Gastrocnemius medialis (tissue), 4 donors: ENCODE measurements around the gene APEX1.

Source experiments
- POLR2A ChIP-seq, 2 donors: fragments of 450-650 bp; IDR thresholded peaks; one replicate each; pipeline ENCODE4 v1.6.1; 2017; ENCODE audit warnings: antibody characterized with exemption in 2 of 2, mild to moderate bottlenecking in 2 of 2, moderate library complexity in 2 of 2
- TF ChIP-seq, protein P1 (sequence below), 5 experiments: fragments of 450-650 bp in 3 of 5; fragments of 200-600 bp in 2 of 5; sonication (generic) in 2 of 5; IDR thresholded peaks in 4 of 5; conservative IDR thresholded peaks in 1 of 5; 1 replicate in 4 of 5; 2 replicates in 1 of 5; pipeline ENCODE4 v1.5.1; 2016 to 2019; ENCODE audit warnings: antibody characterized with exemption in 5 of 5, mild to moderate bottlenecking in 3 of 5, moderate library complexity in 3 of 5

DNA sequence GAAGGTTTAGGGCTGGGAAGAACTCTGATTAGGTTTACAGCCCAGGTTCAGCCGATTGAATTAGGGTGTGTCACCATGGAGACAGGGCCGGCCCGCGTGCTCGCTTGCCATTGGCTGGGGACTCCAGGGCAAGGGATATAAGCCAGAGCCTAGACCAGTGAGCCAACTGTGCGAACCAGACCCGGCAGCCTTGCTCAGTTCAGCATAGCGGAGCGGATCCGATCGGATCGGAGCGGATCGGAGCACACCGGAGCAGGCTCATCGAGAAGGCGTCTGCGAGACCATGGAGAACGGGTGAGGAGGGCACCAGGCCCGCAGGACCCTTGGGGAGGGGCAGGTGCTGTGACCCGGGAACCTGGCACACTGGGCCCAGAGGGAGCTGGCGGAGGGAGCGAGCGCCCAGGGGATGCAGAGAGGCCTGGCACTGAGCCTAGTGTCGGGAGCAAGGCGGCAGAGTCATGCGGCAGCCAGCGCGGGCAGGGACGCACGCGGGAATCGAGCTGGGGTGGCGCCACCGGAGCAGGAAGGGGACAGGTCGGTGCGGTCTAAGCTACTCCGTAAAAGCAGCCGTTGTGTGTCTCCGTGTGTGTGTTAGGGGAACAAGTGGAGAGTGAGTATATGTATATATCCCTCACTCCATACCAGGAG is 14.3 kb downstream of the APEX1 start, which contains the start of gene PNP:
- TF ChIP-seq, protein P1, sequence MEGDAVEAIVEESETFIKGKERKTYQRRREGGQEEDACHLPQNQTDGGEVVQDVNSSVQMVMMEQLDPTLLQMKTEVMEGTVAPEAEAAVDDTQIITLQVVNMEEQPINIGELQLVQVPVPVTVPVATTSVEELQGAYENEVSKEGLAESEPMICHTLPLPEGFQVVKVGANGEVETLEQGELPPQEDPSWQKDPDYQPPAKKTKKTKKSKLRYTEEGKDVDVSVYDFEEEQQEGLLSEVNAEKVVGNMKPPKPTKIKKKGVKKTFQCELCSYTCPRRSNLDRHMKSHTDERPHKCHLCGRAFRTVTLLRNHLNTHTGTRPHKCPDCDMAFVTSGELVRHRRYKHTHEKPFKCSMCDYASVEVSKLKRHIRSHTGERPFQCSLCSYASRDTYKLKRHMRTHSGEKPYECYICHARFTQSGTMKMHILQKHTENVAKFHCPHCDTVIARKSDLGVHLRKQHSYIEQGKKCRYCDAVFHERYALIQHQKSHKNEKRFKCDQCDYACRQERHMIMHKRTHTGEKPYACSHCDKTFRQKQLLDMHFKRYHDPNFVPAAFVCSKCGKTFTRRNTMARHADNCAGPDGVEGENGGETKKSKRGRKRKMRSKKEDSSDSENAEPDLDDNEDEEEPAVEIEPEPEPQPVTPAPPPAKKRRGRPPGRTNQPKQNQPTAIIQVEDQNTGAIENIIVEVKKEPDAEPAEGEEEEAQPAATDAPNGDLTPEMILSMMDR (IDR thresholded peaks at IDR 0.05 in 4 of 5, conservative IDR thresholded peaks at IDR 0.05 in 1 of 5) = no peak
- TF ChIP-seq POLR2A (IDR thresholded peaks at IDR 0.05) = peak; percentile 79 to 82
